SIG-M5 treated with dmso at 0.1 percent for 504 hours (cell line): Measurements from ENCODE around the gene POGLUT3.
A peak's percentile ranks its signal among the peaks of the same experiment; 100 is the strongest.

Experiments used
- DNase-seq: peaks from one replicate; lab custom pipeline; 2025; ENCODE audit not compliant: unreplicated experiment; lab: John Stamatoyannopoulos, UW

POGLUT3 gene

GRCh38 chr11:108501396-108501795 is 3.2 kb upstream of the POGLUT3 start:
- no peak for DNase-seq

GRCh38 chr11:108500721-108501120 is 2.5 kb upstream of the POGLUT3 start:
- no peak for DNase-seq

GRCh38 chr11:108500169-108500568 is 2.0 kb upstream of the POGLUT3 start:
- DNase-seq, result no peak

GRCh38 chr11:108498816-108499408 is 728 bp upstream of the POGLUT3 start:
- DNase-seq, result no peak

GRCh38 chr11:108497317-108498045 is 703 bp downstream of the POGLUT3 start:
- peak; percentile 93 for DNase-seq

GRCh38 chr11:108496643-108497256 is 1.4 kb downstream of the POGLUT3 start:
- DNase-seq, result no peak

- no peak for DNase-seq
These were observed 2.9 kb downstream of the POGLUT3 start for GRCh38 chr11:108495326-108495725.

- no peak for DNase-seq
These were observed 4.0 kb downstream of the POGLUT3 start for GRCh38 chr11:108494182-108494581.

- DNase-seq, result no peak
These were observed 6.2 kb downstream of the POGLUT3 start for GRCh38 chr11:108491936-108492335.

GRCh38 chr11:108486828-108487227 is 11.4 kb downstream of the POGLUT3 start:
- DNase-seq, result no peak

GRCh38 chr11:108486331-108486730 is 11.9 kb downstream of the POGLUT3 start:
- DNase-seq, result no peak

GRCh38 chr11:108483163-108483562 is 15.0 kb downstream of the POGLUT3 start:
- no peak for DNase-seq

- DNase-seq, result no peak
These were observed 23.3 kb downstream of the POGLUT3 start for GRCh38 chr11:108474664-108475463.

GRCh38 chr11:108472681-108473080 is 25.5 kb downstream of the POGLUT3 start:
- DNase-seq, result no peak

GRCh38 chr11:108468478-108468864 is 29.7 kb downstream of the POGLUT3 start:
- no peak for DNase-seq

- peak; percentile 95 for DNase-seq
These were observed 30.9 kb downstream of the POGLUT3 start, which contains the start of gene C11orf65 for GRCh38 chr11:108467091-108467823. C11orf65 (minus strand) TSS chr11:108467529; CDS start chr11:108461559, 5,970 bp downstream.

- DNase-seq, result no peak
These were observed 31.8 kb downstream of the POGLUT3 start for GRCh38 chr11:108466405-108466804.

GRCh38 chr11:108453207-108453835 is 44.9 kb downstream of the POGLUT3 start:
- no peak for DNase-seq
